H9 (cell line): ENCODE data around the gene NUP37. TPM values are rescaled to one million over a fixed set of nuclear protein-coding genes. Genes with fewer than 3 reads are reported as not detected.
A peak's percentile ranks its signal among the peaks of the same experiment; 100 is the strongest.

Source experiments
- DNase-seq: peaks from one replicate; pipeline ENCODE4 v3.0.0-alpha.2; 2017
- H2AFZ ChIP-seq: one replicate; pipeline ENCODE4 v1.6.1; 2013; ENCODE audit warnings: mild to moderate bottlenecking, low read length, control low read depth, moderate library complexity
- H2AK5ac ChIP-seq: 2 replicates; pipeline ENCODE4 v1.6.1; 2013; ENCODE audit warnings: low read length, control low read depth, mixed read lengths; ENCODE audit not compliant: insufficient read length
- H2BK120ac ChIP-seq: one replicate; pipeline ENCODE4 v1.6.1; 2013; ENCODE audit warnings: low read depth, mild to moderate bottlenecking, low read length, control low read depth, inconsistent platforms; ENCODE audit not compliant: poor library complexity, severe bottlenecking
- H2BK12ac ChIP-seq: 2 replicates; pipeline ENCODE4 v1.6.1; 2013; ENCODE audit warnings: low read length, control low read depth, mixed read lengths, low read depth; ENCODE audit not compliant: insufficient read length
- H2BK15ac ChIP-seq: 2 replicates; pipeline ENCODE4 v1.6.1; 2013; ENCODE audit warnings: low read depth, low read length, control low read depth
- H2BK20ac ChIP-seq: one replicate; pipeline ENCODE4 v1.6.1; 2013; ENCODE audit warnings: low read depth, mild to moderate bottlenecking, low read length, control low read depth, inconsistent platforms; ENCODE audit not compliant: poor library complexity, severe bottlenecking
- H2BK5ac ChIP-seq: 2 replicates; pipeline ENCODE4 v1.6.1; 2013; ENCODE audit warnings: low read length, control low read depth, mixed read lengths; ENCODE audit not compliant: insufficient read length
- H3K14ac ChIP-seq: 2 replicates; pipeline ENCODE4 v1.6.1; 2013; ENCODE audit warnings: low read length, control low read depth; ENCODE audit not compliant: insufficient read depth
- H3K18ac ChIP-seq: 2 replicates; pipeline ENCODE4 v1.6.1; 2013; ENCODE audit warnings: low read depth, mild to moderate bottlenecking, mixed read lengths, low read length, control low read depth; ENCODE audit not compliant: insufficient read length
- H3K23ac ChIP-seq: 2 replicates; pipeline ENCODE4 v1.6.1; 2013; ENCODE audit warnings: low read length, control low read depth, mixed read lengths, low read depth; ENCODE audit not compliant: insufficient read length
- H3K23me2 ChIP-seq: 2 replicates; pipeline ENCODE4 v1.6.1; 2013; ENCODE audit warnings: low read depth, mild to moderate bottlenecking, mixed read lengths, low read length, control low read depth; ENCODE audit not compliant: insufficient read length, poor library complexity, severe bottlenecking
- H3K27ac ChIP-seq: 2 replicates; pipeline ENCODE4 v1.5.1; 2013; ENCODE audit warnings: low read length, control low read depth, mixed read lengths, low read depth; ENCODE audit not compliant: insufficient read length
- H3K27me3 ChIP-seq: 2 replicates; pipeline ENCODE4 v1.6.1; 2013; ENCODE audit warnings: low read length, control low read depth, inconsistent platforms; ENCODE audit not compliant: insufficient read depth
- H3K4ac ChIP-seq: 2 replicates; pipeline ENCODE4 v1.6.1; 2013; ENCODE audit warnings: low read depth, mild to moderate bottlenecking, control low read depth, inconsistent platforms, low read length, moderate library complexity
- H3K4me1 ChIP-seq: 2 replicates; pipeline ENCODE4 v1.6.1; 2013; ENCODE audit warnings: low read length, control low read depth, inconsistent platforms; ENCODE audit not compliant: insufficient read depth
- H3K4me2 ChIP-seq: 2 replicates; pipeline ENCODE4 v1.6.1; 2013; ENCODE audit warnings: low read length, control low read depth, mixed read lengths; ENCODE audit not compliant: insufficient read length, insufficient read depth
- H3K56ac ChIP-seq: 2 replicates; pipeline ENCODE4 v1.6.1; 2013; ENCODE audit warnings: low read depth, mild to moderate bottlenecking, mixed read lengths, low read length, control low read depth; ENCODE audit not compliant: insufficient read length
- H3K79me1 ChIP-seq: 2 replicates; pipeline ENCODE4 v1.6.1; 2013; ENCODE audit warnings: low read depth, mild to moderate bottlenecking, moderate library complexity, low read length, control low read depth, inconsistent platforms; ENCODE audit not compliant: insufficient read depth, poor library complexity, severe bottlenecking
- H3K79me2 ChIP-seq: 2 replicates; pipeline ENCODE4 v1.6.1; 2013; ENCODE audit warnings: low read length, control low read depth, inconsistent platforms; ENCODE audit not compliant: insufficient read depth
- H3K9ac ChIP-seq: 2 replicates; pipeline ENCODE4 v1.6.1; 2013; ENCODE audit warnings: low read length, control low read depth, mixed read lengths; ENCODE audit not compliant: insufficient read length; ENCODE audit errors: extremely low read depth
- H3K9me3 ChIP-seq: one replicate; pipeline ENCODE4 v1.6.1; 2013; ENCODE audit warnings: low read depth, low read length, inconsistent platforms; ENCODE audit not compliant: control insufficient read depth
- H3T11ph ChIP-seq: one replicate; pipeline ENCODE4 v1.6.1; 2013; ENCODE audit warnings: mild to moderate bottlenecking, low read length, control low read depth, inconsistent platforms
- H4K20me1 ChIP-seq: one replicate; pipeline ENCODE4 v1.6.1; 2013; ENCODE audit not compliant: control insufficient read depth, insufficient read length, insufficient read depth
- H4K5ac ChIP-seq: 2 replicates; pipeline ENCODE4 v1.6.1; 2013; ENCODE audit warnings: low read depth, mild to moderate bottlenecking, mixed read lengths, low read length, control low read depth; ENCODE audit not compliant: insufficient read length
- H4K8ac ChIP-seq: replicated peaks from 2 replicates; pipeline ENCODE4 v1.6.1; 2013; ENCODE audit warnings: low read length, control low read depth, mixed read lengths, low read depth; ENCODE audit not compliant: insufficient read length
- H4K91ac ChIP-seq: 2 replicates; pipeline ENCODE4 v1.6.1; 2013; ENCODE audit warnings: low read depth, mild to moderate bottlenecking, moderate library complexity, mixed read lengths, low read length, control low read depth; ENCODE audit not compliant: insufficient read length
- H3K27ac Mint-ChIP-seq, 3 experiments: 2 replicates in 2 of 3; 3 replicates in 1 of 3; pipeline ENCODE4 v1.8.0; 2020 to 2021; ENCODE audit warnings: mixed read lengths in 3 of 3, mild to moderate bottlenecking in 1 of 3, moderate library complexity in 1 of 3
- H3K27me3 Mint-ChIP-seq: 2 replicates; pipeline ENCODE4 v1.8.0; 2021; ENCODE audit warnings: low read depth, mild to moderate bottlenecking, moderate library complexity, mixed read lengths
- H3K36me3 Mint-ChIP-seq, 3 experiments: 2 replicates in 2 of 3; 3 replicates in 1 of 3; pipeline ENCODE4 v1.8.0; 2020 to 2021; ENCODE audit warnings: low read depth in 3 of 3, mixed read lengths in 3 of 3; ENCODE audit not compliant: insufficient read depth in 1 of 3
- H3K4me1 Mint-ChIP-seq, 2 experiments: 2 replicates each; pipeline ENCODE4 v1.8.0; 2020; ENCODE audit warnings: mixed read lengths in 2 of 2
- H3K4me3 Mint-ChIP-seq, 2 experiments: 2 replicates in 1 of 2; 3 replicates in 1 of 2; pipeline ENCODE4 v1.8.0; 2020 to 2021; ENCODE audit warnings: mild to moderate bottlenecking in 2 of 2, mixed read lengths in 2 of 2, moderate library complexity in 1 of 2
- H3K9me3 Mint-ChIP-seq, 2 experiments: 2 replicates in 1 of 2; 3 replicates in 1 of 2; pipeline ENCODE4 v1.8.0; 2020; ENCODE audit warnings: mild to moderate bottlenecking in 2 of 2, mixed read lengths in 2 of 2, moderate library complexity in 1 of 2
- total RNA-seq: library from RNA; stranded (reverse); gene quantifications from 2 replicates; pipeline ENCODE4 v1.2.1, GENCODE V29; 2021
- TF ChIP-seq, protein P1 (sequence below): fragments of 200-600 bp; sonication (generic); conservative IDR thresholded peaks from 3 replicates; pipeline ENCODE4 v1.8.0; 2021; ENCODE audit warnings: antibody characterized with exemption, mild to moderate bottlenecking

NUP37 gene
- total RNA-seq, 1 experiment from 2014 or later: 62.5 TPM

DNA sequence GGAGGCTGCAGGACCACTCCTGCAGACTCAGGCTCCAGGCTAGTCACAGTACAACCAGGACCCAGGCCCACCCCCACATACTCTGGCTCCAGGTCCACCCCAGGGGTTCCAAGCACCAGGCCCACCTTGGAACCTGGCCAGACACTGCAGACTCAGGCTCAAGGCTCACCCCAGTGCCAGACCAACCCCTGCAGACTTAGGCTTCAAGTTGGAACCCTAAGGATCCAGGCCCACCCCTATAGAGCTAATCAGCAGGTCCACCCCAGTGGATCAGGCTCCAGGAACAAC lies 66.9 kb downstream of the NUP37 start:
- Histone ChIP-seq H3K56ac (no peak overlapping the region), H3K4ac (no peak overlapping the region; the same call in 1 of the 2 replicates), H3K14ac (no peak overlapping the region), H4K8ac (no peak overlapping the region), H3K9ac (no peak overlapping the region), H3K18ac (no peak overlapping the region), H4K20me1 (no peaks in the 10 kb centered on the region), H3K27me3 (no peaks in the 10 kb centered on the region), H4K5ac (no peak overlapping the region), H3K9me3 (no peaks in the 10 kb centered on the region), H2BK20ac (no peak overlapping the region), H3T11ph (no peak overlapping the region), H3K27ac (no peak overlapping the region), H3K23ac (no peak overlapping the region), H2AK5ac (no peak overlapping the region), H4K91ac (no peak overlapping the region), H2BK12ac (no peak overlapping the region), H3K23me2 (no peaks in the 10 kb centered on the region), H3K79me2 (no peaks in the 10 kb centered on the region), H3K79me1 (no peaks in the 10 kb centered on the region), H2BK5ac (no peak overlapping the region), H2AFZ (no peak overlapping the region), H3K4me1 (no peaks in the 10 kb centered on the region), H3K4me2 (no peak overlapping the region), H2BK15ac (no peak overlapping the region), H2BK120ac (no peak overlapping the region)
- Mint-ChIP-seq H3K27ac (peak overlapping the region in 1 of 3 experiments; percentile 26; a peak in 2 of 7 replicates), H3K27me3 (no peaks in the 10 kb centered on the region), H3K4me1 (no peaks in the 10 kb centered on the region), H3K36me3 (no peaks in the 10 kb centered on the region; a peak in 1 of 7 replicates), H3K4me3 (no peak overlapping the region), H3K9me3 (no peaks in the 10 kb centered on the region)
- TF ChIP-seq, protein P1, sequence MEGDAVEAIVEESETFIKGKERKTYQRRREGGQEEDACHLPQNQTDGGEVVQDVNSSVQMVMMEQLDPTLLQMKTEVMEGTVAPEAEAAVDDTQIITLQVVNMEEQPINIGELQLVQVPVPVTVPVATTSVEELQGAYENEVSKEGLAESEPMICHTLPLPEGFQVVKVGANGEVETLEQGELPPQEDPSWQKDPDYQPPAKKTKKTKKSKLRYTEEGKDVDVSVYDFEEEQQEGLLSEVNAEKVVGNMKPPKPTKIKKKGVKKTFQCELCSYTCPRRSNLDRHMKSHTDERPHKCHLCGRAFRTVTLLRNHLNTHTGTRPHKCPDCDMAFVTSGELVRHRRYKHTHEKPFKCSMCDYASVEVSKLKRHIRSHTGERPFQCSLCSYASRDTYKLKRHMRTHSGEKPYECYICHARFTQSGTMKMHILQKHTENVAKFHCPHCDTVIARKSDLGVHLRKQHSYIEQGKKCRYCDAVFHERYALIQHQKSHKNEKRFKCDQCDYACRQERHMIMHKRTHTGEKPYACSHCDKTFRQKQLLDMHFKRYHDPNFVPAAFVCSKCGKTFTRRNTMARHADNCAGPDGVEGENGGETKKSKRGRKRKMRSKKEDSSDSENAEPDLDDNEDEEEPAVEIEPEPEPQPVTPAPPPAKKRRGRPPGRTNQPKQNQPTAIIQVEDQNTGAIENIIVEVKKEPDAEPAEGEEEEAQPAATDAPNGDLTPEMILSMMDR: no peak
- no peak for DNase-seq
